HFFc6 (cell line): ENCODE measurements around the gene PKD2L1. TPM values are rescaled to one million over a fixed set of nuclear protein-coding genes. Genes with fewer than 3 reads are reported as not detected.

ENCODE experiments used
- DNase-seq: peaks from one replicate; pipeline ENCODE4 v3.0.0-alpha.2; 2018
- H3K27ac Mint-ChIP-seq: 2 replicates; pipeline ENCODE4 v1.8.0; 2020; ENCODE audit warnings: mild to moderate bottlenecking, mixed read lengths
- H3K27me3 Mint-ChIP-seq: 2 replicates; pipeline ENCODE4 v1.8.0; 2021; ENCODE audit warnings: mild to moderate bottlenecking, moderate library complexity, mixed read lengths; ENCODE audit not compliant: insufficient read depth
- H3K36me3 Mint-ChIP-seq: 2 replicates; pipeline ENCODE4 v1.8.0; 2021; ENCODE audit warnings: low read depth, mixed read lengths
- H3K4me1 Mint-ChIP-seq: 2 replicates; pipeline ENCODE4 v1.8.0; 2020; ENCODE audit warnings: low read depth, mixed read lengths
- H3K4me3 Mint-ChIP-seq: 2 replicates; pipeline ENCODE4 v1.8.0; 2020; ENCODE audit warnings: mild to moderate bottlenecking, moderate library complexity, mixed read lengths
- H3K9me3 Mint-ChIP-seq: 2 replicates; pipeline ENCODE4 v1.8.0; 2020; ENCODE audit warnings: mild to moderate bottlenecking, mixed read lengths
- CTCF ChIP-seq: fragments of 200-600 bp; sonication (generic); IDR thresholded peaks from 2 replicates; pipeline ENCODE4 v1.5.0; 2021; ENCODE audit warnings: antibody characterized with exemption, mild to moderate bottlenecking
- total RNA-seq, 6 experiments: library from RNA; stranded (reverse); fragmentation: NEBNext Ultra II Directional; extraction: Animal tissue kit (Norgen Biotek cat#: 25700); gene quantifications; 2 replicates in 1 of 6; 3 replicates in 5 of 6; pipeline ENCODE4 v1.2.3, GENCODE V29; 2021

PKD2L1 gene
- total RNA-seq, 6 experiments from 2014 or later = not detected

GRCh38 chr10:100325158-100325557 lies 4.9 kb downstream of the PKD2L1 start:
- no peak for DNase-seq
- H3K27ac Mint-ChIP-seq = no peak overlapping the region
- H3K36me3 Mint-ChIP-seq = no peaks in the 10 kb centered on the region
- TF ChIP-seq CTCF = no peak
- H3K4me1 Mint-ChIP-seq = no peaks in the 10 kb centered on the region
- H3K4me3 Mint-ChIP-seq = no peak overlapping the region
- no peaks in the 10 kb centered on the region for H3K9me3 Mint-ChIP-seq
- H3K27me3 Mint-ChIP-seq = peaks cover 35% of the 10 kb centered on the region

- DNase-seq = no peak
- H3K27me3 Mint-ChIP-seq = peaks cover 34% of the 10 kb centered on the region
- TF ChIP-seq CTCF = no peak
- H3K4me1 Mint-ChIP-seq = no peaks in the 10 kb centered on the region
- H3K9me3 Mint-ChIP-seq = no peaks in the 10 kb centered on the region
- H3K27ac Mint-ChIP-seq = no peak overlapping the region
- H3K36me3 Mint-ChIP-seq = no peaks in the 10 kb centered on the region
- no peak overlapping the region for H3K4me3 Mint-ChIP-seq
These were observed 10.2 kb downstream of the PKD2L1 start for GRCh38 chr10:100319707-100320402.

GRCh38 chr10:100318207-100318606 lies 11.8 kb downstream of the PKD2L1 start:
- TF ChIP-seq CTCF = no peak
- no peak overlapping the region for H3K4me3 Mint-ChIP-seq
- H3K36me3 Mint-ChIP-seq = no peaks in the 10 kb centered on the region
- H3K27ac Mint-ChIP-seq = no peak overlapping the region
- H3K27me3 Mint-ChIP-seq = peaks cover 34% of the 10 kb centered on the region
- H3K4me1 Mint-ChIP-seq = no peaks in the 10 kb centered on the region
- H3K9me3 Mint-ChIP-seq = no peaks in the 10 kb centered on the region
- no peak for DNase-seq

GRCh38 chr10:100315615-100316014 lies 14.4 kb downstream of the PKD2L1 start:
- TF ChIP-seq CTCF = no peak
- H3K36me3 Mint-ChIP-seq = no peaks in the 10 kb centered on the region
- H3K9me3 Mint-ChIP-seq = no peaks in the 10 kb centered on the region
- no peaks in the 10 kb centered on the region for H3K4me1 Mint-ChIP-seq
- no peak overlapping the region for H3K4me3 Mint-ChIP-seq
- DNase-seq = no peak
- H3K27me3 Mint-ChIP-seq = peaks cover 35% of the 10 kb centered on the region
- no peak overlapping the region for H3K27ac Mint-ChIP-seq

GRCh38 chr10:100311298-100311697 lies 18.7 kb downstream of the PKD2L1 start:
- Mint-ChIP-seq H3K4me1 (peaks cover 14% of the 10 kb centered on the region), H3K4me3 (no peak overlapping the region), H3K27ac (no peak overlapping the region), H3K9me3 (no peaks in the 10 kb centered on the region), H3K36me3 (no peaks in the 10 kb centered on the region), H3K27me3 (peaks cover 22% of the 10 kb centered on the region)
- no peak for TF ChIP-seq CTCF
- no peak for DNase-seq
